GM21576 (cell line): ENCODE measurements around the gene FIBP.

Experiments used
- ATAC-seq: cut with Tn5 transposase; IDR thresholded peaks from one replicate; pipeline ENCODE4 v1.9.1; 2021; ENCODE audit warnings: mild to moderate bottlenecking, moderate library complexity; ENCODE audit not compliant: unreplicated experiment

FIBP gene

DNA sequence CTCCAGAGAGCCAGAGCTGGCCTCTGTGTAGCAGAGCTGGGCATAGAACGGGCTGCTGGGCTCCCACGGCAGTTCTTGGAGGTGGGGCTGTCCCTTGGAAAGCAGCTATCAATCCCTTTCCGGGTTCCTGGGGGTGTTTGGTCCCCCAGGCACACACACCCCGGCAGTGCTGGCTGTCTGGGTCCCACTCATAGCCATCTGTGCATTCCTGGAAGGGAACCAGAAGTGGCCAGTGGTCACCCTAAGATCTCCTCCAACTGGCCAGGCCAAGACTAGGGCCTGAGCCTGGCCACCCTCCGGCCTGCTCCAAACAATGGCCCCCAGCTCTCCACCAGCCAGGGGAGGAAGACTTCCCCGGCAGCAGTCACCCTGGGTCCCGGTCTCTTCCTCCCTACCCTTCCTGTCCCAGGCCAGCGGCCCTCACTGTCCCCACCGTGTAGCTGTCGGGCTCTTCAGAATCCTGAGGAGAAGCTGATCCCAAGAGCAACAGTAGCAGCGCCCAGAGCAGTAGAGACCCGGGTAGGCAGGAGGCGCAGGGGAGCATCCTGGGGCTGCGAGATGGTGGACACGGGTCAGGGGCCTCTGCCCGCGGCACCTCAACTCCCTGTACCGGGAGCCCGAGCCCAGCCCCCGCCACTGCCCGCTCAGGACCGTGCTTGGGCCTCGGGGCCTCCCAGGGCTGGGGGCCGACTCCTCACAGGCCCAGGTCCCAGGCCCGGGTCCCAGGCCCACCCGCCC, 16.3 kb downstream of the FIBP start:
- ATAC-seq: no peak

DNA sequence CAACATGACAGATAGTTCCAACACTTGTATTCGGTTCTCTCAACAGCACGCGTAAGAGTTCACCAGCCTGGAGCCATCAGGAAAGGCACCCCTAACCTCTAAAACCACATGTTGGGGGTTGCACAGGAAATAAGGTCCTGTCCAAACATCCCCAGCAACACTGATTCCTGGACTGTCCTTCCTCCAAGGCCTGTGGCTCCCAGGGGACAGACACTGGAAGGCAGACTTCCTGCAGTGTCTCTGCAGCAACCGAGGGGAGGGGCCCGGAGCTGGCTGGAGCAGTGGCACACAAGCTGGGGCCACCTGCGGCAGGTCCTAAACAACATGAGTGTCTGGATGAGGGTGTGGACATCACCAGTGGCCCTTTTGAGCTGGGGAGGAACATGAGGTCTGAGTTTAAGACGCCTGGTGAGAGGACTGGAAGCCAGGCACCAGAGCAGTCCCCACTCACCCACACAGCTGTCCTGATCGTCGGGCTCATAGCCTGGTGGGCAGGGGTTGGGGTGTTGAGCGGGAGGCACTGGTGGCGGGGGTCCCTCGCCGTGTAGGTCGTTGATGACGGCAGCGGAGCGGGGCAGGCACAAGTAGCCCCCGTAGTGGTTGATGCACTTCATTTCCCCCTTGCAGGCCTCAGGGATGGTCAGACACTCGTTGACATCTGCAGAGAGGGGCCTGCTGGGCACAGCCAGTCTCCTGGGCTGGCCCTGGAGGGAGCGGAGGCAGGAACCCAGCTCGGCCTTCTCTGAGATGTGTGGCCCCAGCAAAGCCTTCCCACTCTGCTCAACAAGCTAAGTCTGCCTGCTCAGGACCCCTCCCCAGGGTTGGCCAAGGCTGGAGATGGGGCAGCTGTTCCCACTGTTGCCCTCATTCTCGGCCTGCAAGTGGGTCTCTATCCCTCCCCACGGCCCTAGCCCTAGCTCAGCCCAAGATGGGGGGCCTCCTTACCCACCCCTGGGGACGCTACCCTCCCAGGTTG, 17.3 kb downstream of the FIBP start:
- no peak for ATAC-seq

DNA sequence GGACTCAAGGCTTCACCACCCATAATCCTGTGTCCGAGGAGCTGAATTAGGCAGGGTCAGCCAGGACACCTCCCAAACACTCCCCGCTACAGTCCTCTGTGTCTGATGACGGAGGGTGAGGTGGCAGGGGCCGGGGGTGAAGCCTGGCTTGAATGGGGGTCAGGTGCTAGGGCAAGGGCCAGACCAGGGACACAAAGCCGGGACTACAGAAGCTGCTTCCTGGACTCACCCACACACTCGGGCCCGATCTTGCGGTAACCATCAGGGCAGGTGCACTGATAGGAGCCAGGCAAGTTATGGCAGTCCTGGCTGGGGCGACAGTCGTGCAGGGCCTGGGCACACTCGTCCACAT, 18.0 kb downstream of the FIBP start:
- ATAC-seq: no peak

DNA sequence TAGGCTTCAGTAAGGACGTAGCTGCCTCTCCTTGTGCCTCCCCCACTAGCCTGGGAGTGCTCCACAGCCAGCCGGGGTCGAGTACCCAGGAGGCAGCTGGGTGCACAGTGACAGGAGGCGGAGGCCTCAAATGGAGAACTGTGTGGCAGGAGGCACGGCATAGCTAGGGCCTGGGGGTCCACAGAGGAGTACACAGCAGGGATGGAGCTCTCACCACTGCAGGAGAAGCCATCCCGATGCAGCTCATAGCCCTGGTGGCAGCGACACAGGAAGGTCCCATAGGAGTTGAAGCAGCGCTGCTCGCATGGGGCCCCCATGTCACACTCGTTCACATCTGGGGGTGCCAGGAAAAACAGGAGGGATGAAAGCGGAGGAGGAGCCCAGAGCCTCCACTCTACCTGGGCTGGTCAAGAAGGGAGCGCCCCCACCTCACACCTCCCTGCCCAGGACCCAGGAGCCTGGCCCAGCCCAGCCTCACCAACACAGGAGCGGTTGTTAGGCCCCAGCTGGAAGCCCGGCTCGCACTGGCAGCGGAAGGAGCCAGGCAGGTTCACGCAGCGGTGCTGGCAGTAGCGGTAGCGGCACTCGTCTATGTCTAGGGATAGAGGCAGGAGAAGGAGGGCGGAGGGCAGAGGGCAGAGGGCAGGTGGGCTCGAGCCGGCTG, 18.5 kb downstream of the FIBP start:
- ATAC-seq: no peak

DNA sequence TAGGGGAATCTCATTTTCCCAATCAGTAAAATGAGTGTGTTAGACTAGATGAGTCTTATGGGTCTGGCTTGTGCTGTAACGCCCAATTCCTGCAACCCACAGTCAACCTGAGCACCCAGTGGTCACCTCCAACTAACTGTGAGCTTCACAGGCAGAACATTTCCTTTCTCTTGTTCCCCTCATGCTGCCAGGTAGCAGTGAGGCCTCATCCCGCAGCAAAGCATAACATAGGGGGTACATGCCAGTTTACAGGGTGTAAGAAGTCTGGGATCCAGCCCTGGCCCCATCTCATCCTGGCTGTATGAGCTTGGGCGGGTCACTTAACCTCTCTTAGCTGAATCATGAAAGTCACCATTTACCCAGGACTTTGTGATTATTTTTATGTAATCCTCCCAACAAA, 19.4 kb downstream of the FIBP start:
- no peak for ATAC-seq

DNA sequence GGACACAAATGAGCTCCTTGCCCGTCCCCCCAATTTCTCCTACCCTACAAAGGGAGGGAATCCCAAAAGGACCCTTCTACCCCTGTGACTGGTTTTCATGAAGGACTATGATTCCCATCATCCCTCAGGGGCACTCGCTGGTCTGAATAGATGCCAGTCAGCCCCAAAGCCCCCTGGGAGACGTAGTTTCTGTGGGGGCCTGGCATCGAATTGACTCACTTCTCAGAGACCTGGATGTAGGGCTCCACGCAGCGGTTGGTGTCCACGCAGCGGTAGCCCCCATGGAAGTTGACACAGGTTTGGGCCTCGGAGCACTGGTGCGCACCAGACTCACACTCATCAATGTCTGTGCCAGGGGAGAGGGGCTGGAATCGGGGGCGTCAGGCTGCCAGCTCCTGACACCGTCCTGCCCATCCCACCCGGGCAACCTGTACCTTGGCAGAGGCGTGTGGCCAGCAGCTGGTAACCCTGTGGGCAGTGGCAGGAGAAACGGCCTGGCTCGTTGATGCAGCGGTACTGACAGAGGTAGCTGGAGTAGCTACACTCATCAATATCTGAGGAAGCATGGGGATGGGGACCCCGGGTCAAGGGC, 20.1 kb downstream of the FIBP start:
- no peak for ATAC-seq

DNA sequence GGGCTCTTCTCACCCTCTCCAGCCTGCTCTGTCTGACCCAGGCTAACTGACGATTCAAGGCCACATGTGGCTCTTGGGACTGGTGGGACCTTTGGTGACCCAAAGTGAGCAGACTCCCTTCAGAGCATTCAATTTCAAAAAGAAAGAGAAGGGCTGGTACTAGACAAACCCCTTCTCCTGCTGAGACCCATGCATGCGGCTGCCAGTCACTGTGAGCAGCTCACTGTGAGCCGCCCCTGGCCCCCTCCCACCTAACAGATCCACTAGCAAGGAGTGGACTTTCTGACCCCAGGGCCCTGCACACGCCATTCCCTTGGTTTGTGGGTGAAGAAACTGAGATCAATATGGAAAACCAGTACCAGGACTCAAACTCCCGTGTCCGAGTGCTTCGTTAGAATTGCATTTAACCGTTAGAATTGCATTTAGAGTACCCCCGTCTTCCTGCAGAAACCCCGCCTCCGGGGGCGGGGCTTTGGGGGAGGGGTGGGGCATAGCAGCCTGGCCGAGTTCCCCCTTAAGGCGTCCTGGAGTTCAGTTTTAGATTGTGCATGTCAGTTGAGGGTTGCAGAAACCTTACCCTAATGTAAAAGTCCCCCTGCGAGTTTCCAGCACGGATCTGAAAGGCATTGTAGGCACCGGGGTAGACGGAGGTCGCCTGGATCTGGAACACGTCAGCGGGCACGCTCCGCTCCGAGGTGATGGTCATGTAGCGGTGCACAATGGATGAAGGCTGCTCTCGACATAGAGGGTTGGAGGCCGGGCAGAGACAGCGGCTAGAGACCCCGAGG, 20.8 kb downstream of the FIBP start:
- no peak for ATAC-seq

DNA sequence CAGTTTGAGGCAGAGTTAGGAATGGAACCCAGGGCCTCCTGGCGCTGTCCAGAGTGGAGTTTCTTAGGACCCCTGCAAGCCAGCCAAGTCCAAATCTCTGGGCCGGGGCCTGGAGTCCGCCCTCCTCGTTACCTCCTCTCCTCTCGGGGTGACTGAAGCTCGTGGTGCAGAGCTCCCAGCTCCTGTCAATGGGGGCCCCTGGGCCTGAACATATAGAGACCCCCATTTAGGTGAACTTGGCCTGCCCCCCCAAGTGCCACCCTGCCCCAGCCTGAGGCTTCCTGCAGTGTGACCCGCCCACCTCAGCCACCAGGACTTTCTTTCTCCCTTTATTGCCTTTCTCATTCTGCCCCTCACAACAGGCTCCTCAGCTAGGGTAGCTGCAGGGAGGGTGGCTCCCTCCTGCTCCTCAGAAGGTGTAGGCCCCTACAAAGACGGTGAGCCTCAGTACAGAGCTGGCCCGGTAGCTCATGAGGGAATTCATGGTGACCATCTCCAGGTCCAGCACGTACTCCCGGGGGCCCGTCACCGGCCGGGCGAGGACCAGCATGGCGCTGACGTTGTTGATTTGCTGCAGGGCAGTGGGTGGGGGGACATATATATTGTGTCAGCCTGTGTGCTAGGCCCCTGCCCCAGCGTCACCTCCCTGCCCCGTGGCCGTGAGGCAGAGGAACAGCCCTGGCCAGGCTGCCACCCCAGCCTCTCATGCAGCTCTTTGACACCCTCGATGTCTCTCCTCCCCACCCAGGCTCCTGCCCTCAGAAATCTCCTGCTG, 21.6 kb downstream of the FIBP start:
- no peak for ATAC-seq

DNA sequence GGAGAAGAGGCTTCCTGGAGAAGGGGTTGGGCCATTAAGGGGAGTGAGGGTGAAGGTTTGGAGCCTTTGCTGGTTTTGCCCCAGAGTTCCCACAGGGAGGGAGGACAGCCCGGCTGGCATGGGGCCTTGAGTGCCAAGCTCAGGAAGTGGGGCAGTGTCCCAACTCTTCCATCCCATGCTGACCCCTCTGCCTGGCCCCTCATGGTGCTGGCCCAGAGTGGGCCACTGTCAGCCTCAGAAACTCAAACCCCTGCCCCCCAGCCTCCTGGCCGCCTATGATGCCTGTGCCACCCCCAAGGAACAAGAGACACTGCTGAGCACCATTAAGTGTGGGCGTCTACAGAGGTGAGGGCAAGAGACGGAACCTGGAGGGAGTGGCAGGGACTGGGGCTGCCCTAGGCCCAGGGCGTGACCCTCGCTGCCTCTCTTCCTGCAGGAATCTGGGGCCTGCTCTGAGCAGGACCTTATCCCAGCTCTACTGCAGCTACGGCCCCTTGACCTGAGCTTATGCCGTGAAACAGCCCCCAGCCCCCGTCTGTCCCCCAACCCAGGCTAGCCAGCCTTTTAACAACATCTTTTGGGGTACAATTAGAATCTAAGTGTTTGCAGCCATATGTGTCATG, 22.6 kb downstream of the FIBP start:
- no peak for ATAC-seq

DNA sequence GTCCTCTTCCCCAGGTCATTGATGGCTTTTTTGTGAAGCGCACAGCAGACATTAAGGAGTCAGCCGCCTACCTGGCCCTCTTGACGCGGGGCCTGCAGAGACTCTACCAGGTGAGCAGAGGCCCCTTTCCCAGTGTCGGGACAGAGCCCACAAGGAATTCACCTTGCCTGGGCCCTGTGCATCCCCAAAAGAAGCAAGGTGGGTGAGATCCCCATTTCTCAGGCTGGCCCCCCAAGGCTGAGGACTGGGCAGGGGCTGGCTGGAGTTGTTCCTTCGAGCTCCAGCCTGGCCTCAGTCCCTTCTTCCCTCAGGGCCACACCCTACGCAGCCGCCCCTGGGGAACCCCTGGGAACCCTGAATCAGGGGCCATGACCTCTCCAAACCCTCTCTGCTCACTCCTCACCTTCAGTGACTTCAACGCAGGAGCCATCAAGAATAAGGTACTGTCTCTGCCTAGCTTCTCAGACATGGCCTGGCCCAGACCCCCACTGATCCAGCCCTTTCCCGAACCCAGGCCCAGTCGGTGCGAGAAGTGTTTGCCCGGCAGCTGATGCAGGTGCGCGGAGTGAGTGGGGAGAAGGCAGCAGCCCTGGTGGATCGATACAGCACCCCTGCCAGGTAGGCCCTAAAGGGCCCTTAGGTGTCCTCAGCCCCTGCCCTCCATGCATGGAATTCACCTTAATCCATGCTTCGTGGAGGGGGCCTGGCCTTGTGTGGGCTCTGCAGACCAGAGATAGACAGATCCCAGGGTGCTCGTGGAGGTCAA, 23.4 kb downstream of the FIBP start:
- ATAC-seq: no peak

DNA sequence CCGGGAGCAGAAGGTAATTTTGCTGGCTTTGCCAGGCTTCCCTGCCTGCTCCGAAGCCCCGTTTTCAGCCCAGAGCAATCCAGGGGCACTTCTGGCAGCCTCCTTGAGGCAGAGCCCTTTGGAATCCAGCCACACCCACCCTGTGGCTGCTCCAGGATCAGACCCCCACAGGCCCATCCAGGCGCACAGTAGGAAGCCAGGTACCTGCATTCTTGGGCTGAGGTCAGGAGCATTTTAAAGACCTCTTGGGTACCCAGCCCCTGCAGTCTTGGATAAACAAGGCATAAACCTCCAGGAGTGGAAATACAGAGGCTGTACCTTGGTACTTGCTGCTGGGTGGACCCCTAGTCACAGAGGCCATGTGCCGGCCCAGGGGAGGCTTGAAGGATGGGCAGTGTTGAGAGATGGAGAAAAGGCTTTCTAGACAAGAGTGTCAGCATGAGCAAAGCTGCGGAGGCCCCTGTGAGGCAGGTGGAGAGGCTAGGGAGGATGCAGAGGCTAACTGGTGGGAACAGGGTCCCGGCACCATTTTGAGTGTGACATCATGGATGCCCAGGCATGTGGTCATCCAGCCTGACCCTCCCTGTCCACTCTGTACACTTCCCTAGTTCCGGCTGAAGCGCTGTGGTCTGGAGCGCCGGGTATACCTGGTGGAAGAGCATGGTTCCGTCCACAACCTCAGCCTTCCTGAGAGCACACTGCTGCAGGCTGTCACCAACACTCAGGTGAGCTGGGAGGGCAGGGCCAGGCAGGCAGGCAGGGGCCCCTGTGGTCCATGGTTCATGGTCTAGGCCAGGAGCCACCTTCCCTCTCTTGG, 24.2 kb downstream of the FIBP start:
- ATAC-seq: no peak

DNA sequence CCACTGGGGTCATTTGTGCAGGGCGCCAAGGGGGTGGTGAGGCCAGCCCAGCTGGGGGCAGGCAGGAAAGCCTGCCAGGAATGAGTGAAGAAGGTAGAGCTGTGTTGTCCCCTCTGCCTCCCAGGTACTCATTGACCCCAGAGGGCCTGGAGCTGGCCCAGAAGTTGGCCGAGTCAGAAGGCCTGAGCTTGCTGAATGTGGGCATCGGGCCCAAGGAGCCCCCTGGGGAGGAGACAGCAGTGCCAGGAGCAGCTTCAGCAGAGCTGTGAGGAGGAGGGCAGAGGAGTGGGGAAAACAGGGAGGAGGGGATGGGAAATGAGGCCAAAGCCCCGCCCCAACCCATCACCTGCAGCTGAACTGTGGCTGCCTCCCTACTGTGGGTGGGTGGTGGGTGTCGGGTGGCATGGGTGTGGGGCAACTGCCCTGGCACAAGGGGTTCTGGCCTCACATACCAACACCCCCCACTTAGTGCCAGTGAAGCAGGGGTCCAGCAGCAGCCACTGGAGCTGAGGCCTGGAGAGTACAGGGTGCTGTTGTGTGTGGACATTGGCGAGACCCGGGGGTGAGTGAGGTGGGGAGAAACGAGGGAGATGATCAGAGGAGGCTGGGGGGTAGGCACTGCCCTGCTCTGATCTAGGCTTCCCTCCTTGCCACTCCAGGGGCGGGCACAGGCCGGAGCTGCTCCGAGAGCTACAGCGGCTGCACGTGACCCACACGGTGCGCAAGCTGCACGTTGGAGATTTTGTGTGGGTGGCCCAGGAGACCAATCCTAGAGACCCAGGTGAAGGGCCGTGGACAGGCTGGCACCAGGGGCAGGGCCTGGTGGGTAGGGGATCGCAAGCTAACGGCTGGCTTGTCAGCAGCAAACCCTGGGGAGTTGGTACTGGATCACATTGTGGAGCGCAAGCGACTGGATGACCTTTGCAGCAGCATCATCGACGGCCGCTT, 25.1 kb downstream of the FIBP start:
- no peak for ATAC-seq

DNA sequence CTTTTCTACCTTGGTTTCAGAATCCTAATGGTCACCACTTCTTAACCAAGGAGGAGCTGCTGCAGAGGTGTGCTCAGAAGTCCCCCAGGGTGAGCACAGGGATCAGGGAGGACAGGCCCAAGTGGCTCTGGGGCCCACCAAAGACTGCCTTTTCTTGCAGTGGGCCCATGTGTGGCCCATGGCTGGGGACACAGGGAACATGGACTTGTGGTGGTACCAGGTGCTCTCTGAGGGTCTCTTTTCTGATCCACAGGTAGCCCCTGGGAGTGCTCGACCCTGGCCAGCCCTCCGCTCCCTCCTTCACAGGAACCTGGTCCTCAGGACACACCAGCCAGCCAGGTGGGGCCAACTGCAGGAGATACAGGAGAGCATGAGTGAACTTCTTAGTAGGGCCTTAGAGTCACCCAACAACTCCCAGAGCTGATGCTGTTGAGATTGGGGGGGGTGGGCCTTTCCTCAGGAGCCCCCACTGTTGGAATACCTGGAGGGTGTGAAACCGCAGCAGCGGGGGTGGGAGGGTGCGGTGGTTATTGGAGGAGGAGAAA, 26.0 kb downstream of the FIBP start:
- no peak for ATAC-seq

DNA sequence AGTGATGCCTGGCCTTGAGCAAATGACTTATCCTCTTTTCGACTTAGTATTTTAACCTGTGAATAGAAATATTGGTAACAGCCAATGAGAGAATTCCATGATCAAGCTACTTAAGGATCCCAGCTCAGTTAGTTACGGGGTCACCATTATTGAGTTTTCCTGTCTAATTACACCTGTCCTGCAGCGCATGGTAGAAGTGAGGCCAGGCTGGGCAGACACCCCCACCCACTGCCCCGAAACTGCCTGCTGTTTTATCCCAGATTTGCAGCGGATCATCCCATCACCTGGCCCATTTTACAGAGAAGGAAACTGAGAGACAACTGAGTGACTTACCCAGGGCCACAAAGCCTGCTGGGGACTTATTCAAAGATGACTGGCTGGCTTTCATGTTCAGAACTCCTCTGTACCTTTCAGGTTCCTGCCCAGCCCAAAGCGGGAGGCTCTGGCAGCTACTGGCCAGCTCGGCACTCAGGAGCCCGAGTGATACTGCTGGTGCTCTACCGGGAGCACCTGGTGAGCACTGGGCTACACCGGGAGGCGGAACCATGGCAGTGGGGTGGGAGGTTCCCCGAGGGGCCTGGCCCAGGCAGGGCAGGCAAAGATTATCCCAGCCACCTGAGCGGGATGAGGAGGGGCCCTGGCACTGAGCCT, 26.6 kb downstream of the FIBP start:
- ATAC-seq: no peak

DNA sequence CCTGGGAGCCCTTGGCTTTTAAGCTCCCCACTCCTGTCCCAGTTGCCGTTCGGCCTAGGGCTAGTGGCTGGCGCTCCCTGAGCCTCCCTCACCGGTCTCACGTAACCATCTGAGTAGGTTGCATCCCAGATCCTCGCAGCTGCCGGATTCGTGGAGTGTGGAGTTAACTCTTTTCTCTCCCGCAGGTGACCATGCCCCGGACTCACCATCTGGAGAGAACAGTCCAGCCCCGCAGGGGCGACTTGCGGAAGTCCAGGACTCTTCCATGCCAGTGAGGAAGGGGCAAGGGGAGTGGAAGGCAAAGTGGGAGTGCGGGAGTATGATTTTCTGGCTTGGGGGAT, 27.1 kb downstream of the FIBP start:
- ATAC-seq: no peak
